ENCODE results near the gene MGMT. TPM values are rescaled to one million over a fixed set of nuclear protein-coding genes. Genes with fewer than 3 reads are reported as not detected.

The MGMT gene
- total and polyA plus RNA-seq, 2 donors from 2014 or later: 25.9 to 70.0 TPM

DNA sequence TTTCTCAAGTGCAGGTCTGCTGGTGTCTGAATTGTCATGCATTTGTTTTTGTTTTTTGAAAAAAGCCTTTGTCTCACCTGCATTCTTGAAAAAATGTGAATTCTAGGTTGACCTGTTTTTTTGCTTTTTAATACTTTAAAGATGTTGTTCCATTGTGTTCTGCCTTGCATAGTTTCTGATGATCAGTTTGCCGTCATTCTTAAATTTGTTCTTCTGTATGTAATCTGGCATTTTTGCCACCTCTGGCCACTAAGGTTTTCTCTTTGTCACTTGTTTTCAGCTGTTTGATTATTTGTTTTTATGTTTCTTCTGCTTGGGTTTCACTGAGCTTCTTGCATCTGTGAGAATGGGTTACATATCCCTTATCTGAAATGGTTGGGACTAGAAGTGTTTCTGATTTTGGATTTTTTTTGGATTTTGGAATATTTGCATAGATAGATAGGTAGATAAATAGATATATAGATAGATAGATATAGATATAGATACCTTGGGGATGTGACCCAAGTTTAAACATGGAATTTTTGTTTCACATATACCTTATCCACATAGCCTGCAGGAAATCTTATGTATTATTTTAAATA, 16.5 kb downstream of the MGMT start:
- no peak overlapping the region for H3K9ac ChIP-seq (ENCODE audit: low read length in 3 of 3)
- TF ChIP-seq, protein P1, sequence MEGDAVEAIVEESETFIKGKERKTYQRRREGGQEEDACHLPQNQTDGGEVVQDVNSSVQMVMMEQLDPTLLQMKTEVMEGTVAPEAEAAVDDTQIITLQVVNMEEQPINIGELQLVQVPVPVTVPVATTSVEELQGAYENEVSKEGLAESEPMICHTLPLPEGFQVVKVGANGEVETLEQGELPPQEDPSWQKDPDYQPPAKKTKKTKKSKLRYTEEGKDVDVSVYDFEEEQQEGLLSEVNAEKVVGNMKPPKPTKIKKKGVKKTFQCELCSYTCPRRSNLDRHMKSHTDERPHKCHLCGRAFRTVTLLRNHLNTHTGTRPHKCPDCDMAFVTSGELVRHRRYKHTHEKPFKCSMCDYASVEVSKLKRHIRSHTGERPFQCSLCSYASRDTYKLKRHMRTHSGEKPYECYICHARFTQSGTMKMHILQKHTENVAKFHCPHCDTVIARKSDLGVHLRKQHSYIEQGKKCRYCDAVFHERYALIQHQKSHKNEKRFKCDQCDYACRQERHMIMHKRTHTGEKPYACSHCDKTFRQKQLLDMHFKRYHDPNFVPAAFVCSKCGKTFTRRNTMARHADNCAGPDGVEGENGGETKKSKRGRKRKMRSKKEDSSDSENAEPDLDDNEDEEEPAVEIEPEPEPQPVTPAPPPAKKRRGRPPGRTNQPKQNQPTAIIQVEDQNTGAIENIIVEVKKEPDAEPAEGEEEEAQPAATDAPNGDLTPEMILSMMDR (IDR thresholded peaks at IDR 0.05; ENCODE audit: borderline replicate concordance, extremely low read depth, insufficient read depth): no peak
- no peaks in the 10 kb centered on the region for H3K36me3 ChIP-seq (ENCODE audit: control insufficient read depth in 2 of 3, insufficient read depth in 3 of 3, low read length in 3 of 3)
- no peak overlapping the region for H3K4me3 ChIP-seq (ENCODE audit: low read length in 3 of 3)
- no peaks in the 10 kb centered on the region for H3K27me3 ChIP-seq (ENCODE audit: control insufficient read depth, insufficient read depth, low read length)
- intact Hi-C loops (cut with DNase I): no loop called here
- no peaks in the 10 kb centered on the region for H3K4me1 ChIP-seq (ENCODE audit: control insufficient read depth in 2 of 3, insufficient read depth in 2 of 3, low read depth in 1 of 3, low read length in 3 of 3)
- DNase-seq (no peak), FAIRE-seq (no peak)
- H3K9me3 ChIP-seq (ENCODE audit: control insufficient read depth in 2 of 3, insufficient read depth in 1 of 3, low read length in 3 of 3): peaks cover 3 to 22% (median 5%) of the 10 kb centered on the region in 3 donors
- no peak overlapping the region for H3K27ac ChIP-seq (ENCODE audit: low read depth in 2 of 2, low read length in 2 of 2)

DNA sequence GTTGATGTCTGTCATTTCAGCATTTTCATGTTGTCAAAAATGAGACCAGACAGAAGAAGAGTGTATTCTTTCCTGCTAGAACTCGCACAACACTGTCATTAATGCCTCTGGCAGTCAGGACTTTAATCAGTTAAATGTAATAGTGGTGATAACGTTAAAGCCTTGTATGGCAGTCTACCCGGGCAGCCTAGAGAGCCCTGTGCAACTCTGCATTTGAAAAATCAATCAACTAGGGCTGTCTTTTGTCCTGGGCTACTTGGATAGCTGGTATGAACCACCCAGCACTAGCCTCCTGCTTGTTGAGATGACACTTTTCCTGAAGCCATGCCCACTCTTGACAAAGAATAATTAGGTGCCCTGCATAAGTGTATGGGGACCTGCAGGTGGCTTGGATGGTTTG, 19.8 kb downstream of the MGMT start:
- H3K4me3 ChIP-seq (ENCODE audit: low read length in 3 of 3): no peak overlapping the region
- H3K9me3 ChIP-seq (ENCODE audit: control insufficient read depth in 2 of 3, insufficient read depth in 1 of 3, low read length in 3 of 3): peaks cover 5 to 35% (median 5%) of the 10 kb centered on the region in 3 donors
- H3K4me1 ChIP-seq (ENCODE audit: control insufficient read depth in 2 of 3, insufficient read depth in 2 of 3, low read depth in 1 of 3, low read length in 3 of 3): no peaks in the 10 kb centered on the region

GRCh38 chr10:129491123-129491734, 24.2 kb downstream of the MGMT start:
- intact Hi-C loops (cut with DNase I): no loop called here
- H3K36me3 ChIP-seq (ENCODE audit: control insufficient read depth in 2 of 3, insufficient read depth in 3 of 3, low read length in 3 of 3): no peaks in the 10 kb centered on the region
- no peak for FAIRE-seq

More for the DNA sequence above, 19.8 kb downstream of the MGMT start:
- H3K9ac ChIP-seq (ENCODE audit: low read length in 3 of 3): no peak overlapping the region
- no peak overlapping the region for H3K27ac ChIP-seq (ENCODE audit: low read depth in 2 of 2, low read length in 2 of 2)
- TF ChIP-seq, protein P1 (IDR thresholded peaks at IDR 0.05; ENCODE audit: borderline replicate concordance, extremely low read depth, insufficient read depth): no peak
- no peak for FAIRE-seq
- no peaks in the 10 kb centered on the region for H3K27me3 ChIP-seq (ENCODE audit: control insufficient read depth, insufficient read depth, low read length)
- DNase-seq: no peak
- H3K36me3 ChIP-seq (ENCODE audit: control insufficient read depth in 2 of 3, insufficient read depth in 3 of 3, low read length in 3 of 3): no peaks in the 10 kb centered on the region
- intact Hi-C loops (cut with DNase I): no loop called here

More at GRCh38 chr10:129491123-129491734, 24.2 kb downstream of the MGMT start:
- H3K9me3 ChIP-seq (ENCODE audit: control insufficient read depth in 2 of 3, insufficient read depth in 1 of 3, low read length in 3 of 3): peaks cover 0 to 25% (median 2%) of the 10 kb centered on the region in 3 donors
- H3K4me3 ChIP-seq (ENCODE audit: low read length in 3 of 3): no peak overlapping the region
- no peak overlapping the region for H3K27ac ChIP-seq (ENCODE audit: low read depth in 2 of 2, low read length in 2 of 2)
- no peaks in the 10 kb centered on the region for H3K27me3 ChIP-seq (ENCODE audit: control insufficient read depth, insufficient read depth, low read length)
- peak in 1 of 5 donors; percentile 38 for DNase-seq
- TF ChIP-seq, protein P1 (IDR thresholded peaks at IDR 0.05; ENCODE audit: borderline replicate concordance, extremely low read depth, insufficient read depth): no peak
- H3K4me1 ChIP-seq (ENCODE audit: control insufficient read depth in 2 of 3, insufficient read depth in 2 of 3, low read depth in 1 of 3, low read length in 3 of 3): no peaks in the 10 kb centered on the region
- H3K9ac ChIP-seq (ENCODE audit: low read length in 3 of 3): no peak overlapping the region
